Prostate gland (tissue), 2 donors: ENCODE data around the gene BRF1. TPM values are rescaled to one million over a fixed set of nuclear protein-coding genes. Genes with fewer than 3 reads are reported as not detected.
"Not testable (repeated sequence)": the region's sequence is repeated elsewhere in the genome, so short reads cannot be mapped to it uniquely, and the experiment has no call there.

Experiments
- DNase-seq: peaks from one replicate; pipeline ENCODE4 v3.0.0-alpha.2; 2019; ENCODE audit warnings: low spot score
- H3K27ac ChIP-seq, 2 donors: fragments of 200-600 bp; sonication (generic); 2 replicates each; pipeline ENCODE4 v1.5.1; 2017 to 2019
- H3K27me3 ChIP-seq: fragments of 200-600 bp; sonication (generic); replicated peaks from 2 replicates; pipeline ENCODE4 v1.5.1; 2019; ENCODE audit not compliant: insufficient read depth
- H3K36me3 ChIP-seq, 2 donors: fragments of 200-600 bp; sonication (generic); 1 replicate in 1 of 2; 2 replicates in 1 of 2; pipeline versions ENCODE4 v1.5.1 to v1.8.1; 2017 to 2019
- H3K4me1 ChIP-seq: fragments of 200-600 bp; sonication (generic); replicated peaks from 2 replicates; pipeline ENCODE4 v1.5.1; 2019
- H3K4me3 ChIP-seq, 2 donors: fragments of 200-600 bp; sonication (generic); 2 replicates each; pipeline ENCODE4 v1.5.1; 2017 to 2019
- H3K9me3 ChIP-seq: fragments of 200-600 bp; sonication (generic); 2 replicates; pipeline ENCODE4 v1.5.1; 2017
- CTCF ChIP-seq, 4 experiments: fragments of 200-600 bp in 2 of 4; fragments of 450-650 bp in 2 of 4; sonication (generic) in 2 of 4; IDR thresholded peaks; 1 replicate in 3 of 4; 2 replicates in 1 of 4; pipeline ENCODE4 v1.5.1; 2016 to 2019; ENCODE audit warnings: antibody characterized with exemption in 4 of 4, mild to moderate bottlenecking in 2 of 4, moderate library complexity in 2 of 4
- POLR2A ChIP-seq: fragments of 450-650 bp; IDR thresholded peaks from one replicate; pipeline ENCODE4 v1.6.1; 2016; ENCODE audit warnings: antibody characterized with exemption, mild to moderate bottlenecking
- POLR2AphosphoS5 ChIP-seq: sonication (generic); formaldehyde crosslinking; IDR thresholded peaks from one replicate; pipeline ENCODE4 v1.6.1; 2017; ENCODE audit warnings: antibody characterized with exemption
- WGBS: methylation state at CpG from one replicate; pipeline ENCODE4 v1.1.5; 2018; 5-methylcytosine and 5-hydroxymethylcytosine counted together
- intact Hi-C: fragments of 100-400 bp; cut with DNase I; formaldehyde crosslinking; loops from one replicate; pipeline ENCODE4 v1.14.2; 2022
- total RNA-seq, 2 donors: library from RNA; depleted of rRNA; stranded (reverse); fragments of >200 nt; gene quantifications; one replicate each; pipeline ENCODE4 v1.1.0, GENCODE V29; 2016

Gene BRF1
- total RNA-seq, 2 donors from 2014 or later, result 64.9 to 88.9 TPM

- no peak for TF ChIP-seq POLR2A
- no peak for TF ChIP-seq POLR2AphosphoS5
- no peak for TF ChIP-seq CTCF (IDR thresholded peaks at IDR 0.05)
- 33% methylated on average over 8 of the region's 15 CpGs for WGBS
- intact Hi-C loops, result no loop called here
- Histone ChIP-seq H3K9me3 (no peaks in the 10 kb centered on the region), H3K4me3 (no peak overlapping the region), H3K36me3 (no peaks in the 10 kb centered on the region), H3K27ac (no peak overlapping the region), H3K27me3 (no peaks in the 10 kb centered on the region), H3K4me1 (peaks cover under 1% of the 10 kb centered on the region)
- DNase-seq, result no peak
These were observed 6.6 kb downstream of the BRF1 start for GRCh38 chr14:105294142-105294597.

GRCh38 chr14:105292826-105293711, 7.7 kb downstream of the BRF1 start:
- intact Hi-C loops, result no loop called here
- Histone ChIP-seq H3K36me3 (no peaks in the 10 kb centered on the region), H3K27ac (no peak overlapping the region), H3K9me3 (no peaks in the 10 kb centered on the region), H3K4me1 (no peaks in the 10 kb centered on the region), H3K27me3 (no peaks in the 10 kb centered on the region), H3K4me3 (no peak overlapping the region)
- WGBS, result 84% methylated on average over 22 of the region's 26 CpGs
- no peak for DNase-seq
- no peak for TF ChIP-seq CTCF (IDR thresholded peaks at IDR 0.05)
- TF ChIP-seq POLR2AphosphoS5, result no peak

- no peak for DNase-seq
- TF ChIP-seq CTCF (IDR thresholded peaks at IDR 0.05) (no peak), POLR2AphosphoS5 (no peak), POLR2A (no peak)
- intact Hi-C loops, result no loop called here
- Histone ChIP-seq H3K9me3 (no peaks in the 10 kb centered on the region), H3K36me3 (no peaks in the 10 kb centered on the region), H3K4me1 (no peaks in the 10 kb centered on the region), H3K27ac (no peak overlapping the region), H3K27me3 (no peaks in the 10 kb centered on the region), H3K4me3 (no peak overlapping the region)
- 82% methylated on average over 13 of the region's 13 CpGs for WGBS
These were observed 10.0 kb downstream of the BRF1 start for GRCh38 chr14:105290621-105291346.

GRCh38 chr14:105288936-105289335, 11.9 kb downstream of the BRF1 start:
- not testable (repeated sequence) for H3K4me3 ChIP-seq, H3K27me3 ChIP-seq, H3K4me1 ChIP-seq, H3K9me3 ChIP-seq, H3K27ac ChIP-seq, DNase-seq, H3K36me3 ChIP-seq
- WGBS, result 81% methylated on average over 6 of the region's 6 CpGs
- intact Hi-C loops, result loop anchor here (10.0 kb wide), 1 partner anchor 194 kb away; no protein-coding TSS in a partner anchor

GRCh38 chr14:105287249-105288102, 13.3 kb downstream of the BRF1 start:
- Histone ChIP-seq H3K4me3 (no peak overlapping the region), H3K27me3 (no peaks in the 10 kb centered on the region), H3K4me1 (no peaks in the 10 kb centered on the region), H3K27ac (no peak overlapping the region), H3K36me3 (no peaks in the 10 kb centered on the region), H3K9me3 (no peaks in the 10 kb centered on the region)
- intact Hi-C loops, result loop anchor here (10.0 kb wide), 1 partner anchor 193 kb away; no protein-coding TSS in a partner anchor
- 65% methylated on average over 24 of the region's 24 CpGs for WGBS
- TF ChIP-seq POLR2AphosphoS5 (no peak), CTCF (IDR thresholded peaks at IDR 0.05) (no peak), POLR2A (no peak)
- no peak for DNase-seq
